Measurements from ENCODE around the gene LARP4B.

DNA sequence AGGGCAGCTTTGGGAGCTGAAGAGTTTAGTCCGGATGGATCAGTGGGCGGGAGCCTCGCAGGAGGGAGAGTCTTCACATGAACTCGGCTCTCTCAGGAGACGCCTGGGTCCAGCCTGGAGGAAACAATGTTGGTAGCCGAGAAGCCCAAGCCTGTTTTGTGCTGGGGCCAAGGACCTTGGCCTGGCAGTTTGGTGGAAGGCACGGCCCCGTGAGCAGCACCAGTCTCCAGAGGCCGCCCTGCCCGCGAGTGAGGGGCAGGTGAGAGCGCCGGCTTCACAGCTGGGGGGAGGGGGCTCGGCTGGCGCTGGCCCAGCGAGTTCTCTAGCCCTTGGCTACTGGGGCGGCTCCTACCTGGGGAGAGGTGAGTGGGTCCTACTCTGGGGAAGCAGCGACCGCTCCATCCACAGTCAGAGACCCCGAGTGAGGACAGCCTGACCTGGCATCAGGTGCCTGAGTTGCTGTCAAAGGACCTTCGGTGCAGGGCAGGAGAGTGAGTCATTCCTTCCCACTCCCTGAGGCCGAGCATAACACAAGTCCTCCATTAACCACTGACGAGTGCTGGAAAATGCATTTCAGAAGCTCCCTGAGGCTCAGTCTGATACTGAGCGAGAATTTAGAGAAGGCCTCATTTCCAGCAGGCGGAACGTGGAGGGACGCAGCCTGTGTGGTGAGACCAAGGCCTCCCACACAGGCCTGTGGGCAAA lies 152.7 kb downstream of the LARP4B start:
- TF ChIP-seq POLR2A (IDR thresholded peaks at IDR 0.05; ENCODE audit: low read length) (no peak), GATA1 (IDR thresholded peaks at IDR 0.05; ENCODE audit: low read depth, low read length) (no peak)

Measured in erythroblast (primary cell).